Right lobe of liver (tissue), 6 donors: ENCODE measurements around the gene ELAC1. TPM values are rescaled to one million over a fixed set of nuclear protein-coding genes. Genes with fewer than 3 reads are reported as not detected.

ENCODE experiments used
- ATAC-seq, 4 donors: fragments of 200-7000 bp; cut with Tn5 transposase; one replicate each; pipeline ENCODE4 v1.9.1; 2020; ENCODE audit warnings: mild to moderate bottlenecking in 4 of 4, moderate library complexity in 4 of 4
- DNase-seq, 3 donors: peaks; one replicate each; pipeline ENCODE4 v3.0.0-alpha.2; 2020
- H3K27ac ChIP-seq, 3 donors: fragments of 200-600 bp; one replicate each; pipeline ENCODE4 v1.8.0; 2022
- H3K27me3 ChIP-seq, 2 donors: fragments of 200-600 bp; one replicate each; pipeline ENCODE4 v1.8.0; 2022
- H3K36me3 ChIP-seq, 4 donors: fragments of 200-600 bp; sonication (generic) in 1 of 4; one replicate each; pipeline versions ENCODE4 v1.5.1 to v1.8.0; 2017 to 2022; ENCODE audit warnings: control low read depth in 1 of 4
- H3K4me1 ChIP-seq, 4 donors: fragments of 200-600 bp; sonication (generic) in 1 of 4; one replicate each; pipeline versions ENCODE4 v1.5.1 to v1.8.0; 2017 to 2022; ENCODE audit warnings: control low read depth in 1 of 4
- H3K4me3 ChIP-seq, 3 donors: fragments of 200-600 bp; one replicate each; pipeline ENCODE4 v1.8.0; 2022
- H3K9me3 ChIP-seq, 4 donors: fragments of 200-600 bp; sonication (generic) in 1 of 4; one replicate each; pipeline versions ENCODE4 v1.5.1 to v1.8.0; 2017 to 2022; ENCODE audit warnings: control low read depth in 1 of 4
- CTCF ChIP-seq, 4 donors: fragments of 200-600 bp in 3 of 4; fragments of 450-650 bp in 1 of 4; IDR thresholded peaks; one replicate each; pipeline versions ENCODE4 v1.5.1 to v1.8.0; 2016 to 2022; ENCODE audit warnings: antibody characterized with exemption in 4 of 4, mild to moderate bottlenecking in 2 of 4
- POLR2A ChIP-seq: fragments of 450-650 bp; IDR thresholded peaks from one replicate; pipeline ENCODE4 v1.6.1; 2017; ENCODE audit warnings: antibody characterized with exemption, mild to moderate bottlenecking
- WGBS: methylation state at CpG from one replicate; pipeline ENCODE4 v1.1.6; 2018; ENCODE audit warnings: low coverage, low lambda C conversion rate; ENCODE audit not compliant: insufficient coverage; ENCODE audit errors: missing lambda C conversion rate; 5-methylcytosine and 5-hydroxymethylcytosine counted together
- intact Hi-C, 2 donors: fragments of 100-400 bp; cut with DNase I; formaldehyde crosslinking; loops; one replicate each; pipeline versions ENCODE4 v1.11.2 to v1.14.1; 2022
- total RNA-seq, 6 experiments: library from RNA; depleted of rRNA in 2 of 6; stranded (reverse); fragments of >200 nt in 2 of 6; fragmentation: NEBNext Ultra II Directional in 3 of 6; extraction: Animal tissue kit (Norgen Biotek cat#: 25700) in 3 of 6; gene quantifications; one replicate each; pipeline versions ENCODE4 v1.1.0 to v1.2.4, GENCODE V29; 2016 to 2023
- donor health status: DM: no; HTN: yes; CAD: no.
- donor health status: DM: no; HTN: no; CAD: no.
- donor health status: DM: no; HTN: no; CAD: no.
- donor health status: DM: no; HTN: yes; CAD: no.
- donor health status: DM: no; HTN: yes; CAD: no.

ELAC1 gene
- total RNA-seq, 6 experiments from 2014 or later, result 3.5 to 7.2 (median 4.4) TPM

DNA sequence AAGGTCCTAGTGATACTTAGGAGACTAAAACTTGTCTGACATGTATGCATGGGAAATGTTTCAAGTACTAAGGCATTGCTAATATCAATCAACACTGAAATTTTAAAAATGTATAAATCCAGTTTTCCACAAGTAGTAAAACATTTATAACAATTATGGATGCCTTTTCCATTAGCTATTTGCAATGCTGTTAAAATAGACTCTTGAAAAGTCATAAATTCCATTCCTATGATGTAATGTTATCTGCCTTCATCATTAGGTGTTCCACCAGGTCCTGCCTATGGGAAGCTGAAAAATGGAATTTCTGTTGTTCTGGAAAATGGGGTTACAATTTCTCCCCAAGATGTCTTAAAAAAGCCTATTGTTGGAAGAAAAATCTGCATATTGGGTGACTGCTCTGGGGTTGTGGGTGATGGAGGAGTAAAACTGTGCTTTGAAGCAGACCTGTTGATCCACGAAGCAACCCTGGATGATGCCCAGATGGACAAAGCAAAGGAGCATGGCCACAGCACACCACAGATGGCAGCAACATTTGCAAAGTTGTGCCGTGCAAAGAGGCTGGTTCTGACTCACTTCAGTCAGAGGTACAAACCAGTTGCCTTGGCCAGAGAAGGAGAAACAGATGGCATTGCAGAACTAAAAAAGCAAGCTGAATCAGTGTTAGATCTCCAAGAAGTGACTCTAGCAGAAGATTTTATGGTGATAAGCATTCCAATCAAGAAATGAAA, 18.7 kb downstream of the ELAC1 start:
- WGBS, result 100% methylated on average over 1 of the region's 2 CpGs
- no peaks in the 10 kb centered on the region for H3K4me1 ChIP-seq
- no peaks in the 10 kb centered on the region for H3K27me3 ChIP-seq
- no peak overlapping the region for H3K27ac ChIP-seq
- peaks cover 0 to 15% (median 0%) of the 10 kb centered on the region in 4 donors for H3K36me3 ChIP-seq
- intact Hi-C loops, result no loop called here
- no peaks in the 10 kb centered on the region for H3K9me3 ChIP-seq
- ATAC-seq (peak in 1 of 4 donors; percentile 35), DNase-seq (no peak)
- TF ChIP-seq CTCF (IDR thresholded peaks at IDR 0.05), result no peak
- TF ChIP-seq POLR2A, result no peak
- no peak overlapping the region for H3K4me3 ChIP-seq

DNA sequence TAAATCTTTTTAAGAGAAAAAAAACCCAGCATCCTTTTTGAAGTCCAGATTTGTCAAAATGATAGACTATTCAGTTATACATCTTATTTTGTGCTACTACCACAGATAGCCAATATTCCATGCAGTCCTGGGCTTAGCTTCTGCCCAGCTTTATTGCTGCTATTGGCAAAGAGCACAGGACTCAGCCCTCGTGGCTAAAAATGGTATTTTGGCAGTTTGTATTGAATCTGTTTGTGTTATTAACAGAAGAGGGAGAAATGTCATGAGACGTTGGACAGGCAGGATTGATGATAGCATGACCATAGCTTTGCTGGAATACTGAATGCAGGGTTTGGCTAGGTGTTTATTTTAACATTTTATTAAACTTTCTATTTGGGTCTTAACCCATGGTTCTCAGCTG, 19.4 kb downstream of the ELAC1 start:
- Histone ChIP-seq H3K36me3 (peaks cover 0 to 14% (median 0%) of the 10 kb centered on the region in 4 donors), H3K4me3 (no peak overlapping the region), H3K27me3 (no peaks in the 10 kb centered on the region), H3K27ac (no peak overlapping the region), H3K9me3 (no peaks in the 10 kb centered on the region), H3K4me1 (no peaks in the 10 kb centered on the region)
- TF ChIP-seq CTCF (IDR thresholded peaks at IDR 0.05) (no peak), POLR2A (no peak)
- 40% methylated on average over 2 of the region's 2 CpGs for WGBS
- DNase-seq, result no peak
- no peak for ATAC-seq
- intact Hi-C loops, result no loop called here

DNA sequence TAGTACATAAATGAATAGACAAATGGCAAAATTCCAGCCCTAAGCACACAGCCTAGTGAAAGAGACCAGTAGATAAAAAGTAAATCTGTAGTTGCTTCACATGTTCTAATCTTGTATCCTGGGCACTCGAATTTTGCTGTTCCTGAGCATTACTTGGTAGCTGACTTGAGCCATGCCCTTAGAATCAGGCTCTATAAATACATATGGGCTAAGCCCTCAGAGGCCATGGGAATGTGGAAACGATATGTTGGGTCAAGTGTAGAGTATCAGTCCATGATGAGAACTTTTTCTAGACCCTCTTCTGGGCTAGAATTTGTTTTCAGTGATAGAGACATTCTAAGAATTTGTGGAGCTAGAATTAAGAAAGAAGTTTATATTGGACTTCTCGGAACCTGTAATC, 21.9 kb downstream of the ELAC1 start:
- Histone ChIP-seq H3K27me3 (no peaks in the 10 kb centered on the region), H3K36me3 (peaks cover 0 to 6% (median 0%) of the 10 kb centered on the region in 4 donors), H3K9me3 (no peaks in the 10 kb centered on the region), H3K4me1 (no peaks in the 10 kb centered on the region), H3K27ac (no peak overlapping the region), H3K4me3 (no peak overlapping the region)
- TF ChIP-seq POLR2A, result no peak
- TF ChIP-seq CTCF (IDR thresholded peaks at IDR 0.05), result no peak
- 86% methylated on average over 3 of the region's 3 CpGs for WGBS
- ATAC-seq, result no peak
- intact Hi-C loops, result no loop called here
- no peak for DNase-seq

DNA sequence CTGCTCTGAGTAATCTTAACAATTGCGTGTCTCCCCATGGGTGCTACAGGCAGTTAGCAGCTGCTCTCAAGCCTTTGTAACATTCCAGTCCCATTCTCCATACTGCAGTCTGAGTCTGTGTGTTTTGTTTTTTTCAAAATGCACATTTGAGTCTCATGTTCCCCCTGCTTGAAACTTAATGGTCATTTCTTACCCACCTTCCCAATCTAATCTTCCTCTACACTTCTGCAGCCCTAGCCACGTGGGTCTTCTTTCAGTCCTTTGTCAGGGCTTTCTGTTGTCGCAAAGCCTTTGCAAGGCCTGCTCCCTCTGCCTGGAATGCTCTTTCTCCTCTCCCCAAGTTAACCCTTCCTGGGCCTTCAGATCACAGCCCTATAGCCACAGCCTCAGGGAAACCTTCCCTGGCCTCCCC, 24.5 kb downstream of the ELAC1 start:
- ATAC-seq (no peak), DNase-seq (no peak)
- H3K36me3 ChIP-seq, result no peaks in the 10 kb centered on the region
- H3K4me1 ChIP-seq, result no peaks in the 10 kb centered on the region
- H3K9me3 ChIP-seq, result no peaks in the 10 kb centered on the region
- intact Hi-C loops, result no loop called here
- no peak overlapping the region for H3K4me3 ChIP-seq
- WGBS, result 92% methylated on average over 3 of the region's 3 CpGs
- TF ChIP-seq CTCF (IDR thresholded peaks at IDR 0.05), result no peak
- TF ChIP-seq POLR2A, result no peak
- H3K27ac ChIP-seq, result no peak overlapping the region
- no peaks in the 10 kb centered on the region for H3K27me3 ChIP-seq
